Esophagus muscularis mucosa (tissue), 4 donors: ENCODE data around the gene FABP6. TPM values are rescaled to one million over a fixed set of nuclear protein-coding genes. Genes with fewer than 3 reads are reported as not detected.

Experiments used
- DNase-seq: peaks from one replicate; pipeline ENCODE4 v3.0.0-alpha.2; 2017; ENCODE audit errors: extremely low spot score
- H3K27ac ChIP-seq, 4 donors: fragments of 200-600 bp; sonication (generic); replicated peaks in 1 of 4; 1 replicate in 3 of 4; 2 replicates in 1 of 4; pipeline ENCODE4 v1.5.1; 2016 to 2019; ENCODE audit warnings: mild to moderate bottlenecking in 1 of 4
- H3K27me3 ChIP-seq, 4 donors: fragments of 200-600 bp; sonication (generic); one replicate each; pipeline versions ENCODE4 v1.5.1 to v1.6.0; 2016 to 2019
- H3K36me3 ChIP-seq, 4 donors: fragments of 200-600 bp; sonication (generic); one replicate each; pipeline ENCODE4 v1.5.1; 2016 to 2019
- H3K4me1 ChIP-seq, 4 donors: fragments of 200-600 bp; sonication (generic); one replicate each; pipeline ENCODE4 v1.5.1; 2016 to 2019
- H3K4me3 ChIP-seq, 4 donors: fragments of 200-600 bp; sonication (generic); 1 replicate in 2 of 4; 2 replicates in 2 of 4; pipeline ENCODE4 v1.5.1; 2016 to 2019; ENCODE audit warnings: mild to moderate bottlenecking in 4 of 4, moderate library complexity in 1 of 4
- H3K9me3 ChIP-seq, 4 donors: fragments of 200-600 bp; sonication (generic); 1 replicate in 3 of 4; 2 replicates in 1 of 4; pipeline ENCODE4 v1.5.1; 2016 to 2019
- CTCF ChIP-seq, 3 experiments: fragments of 200-600 bp in 2 of 3; fragments of 450-650 bp in 1 of 3; sonication (generic) in 2 of 3; IDR thresholded peaks; one replicate each; pipeline ENCODE4 v1.5.1; 2017 to 2019; ENCODE audit warnings: antibody characterized with exemption in 3 of 3, mild to moderate bottlenecking in 2 of 3, moderate library complexity in 1 of 3
- EP300 ChIP-seq: sonication (generic); formaldehyde crosslinking; IDR thresholded peaks from one replicate; pipeline ENCODE4 v1.6.1; 2017; ENCODE audit warnings: antibody characterized with exemption
- POLR2A ChIP-seq: fragments of 450-650 bp; IDR thresholded peaks from one replicate; pipeline ENCODE4 v1.6.1; 2017; ENCODE audit warnings: antibody characterized with exemption, moderate library complexity, mild to moderate bottlenecking, low read depth
- POLR2AphosphoS5 ChIP-seq, 2 donors: sonication (generic); formaldehyde crosslinking; IDR thresholded peaks; one replicate each; pipeline ENCODE4 v1.6.1; 2017; ENCODE audit warnings: antibody characterized with exemption in 2 of 2
- WGBS: methylation state at CpG from one replicate; pipeline ENCODE4 v1.1.5; 2018; 5-methylcytosine and 5-hydroxymethylcytosine counted together
- intact Hi-C: fragments of 100-400 bp; cut with DNase I; formaldehyde crosslinking; loops from one replicate; pipeline ENCODE4 v1.15.1; 2023
- total RNA-seq, 4 donors: library from RNA; depleted of rRNA; stranded (reverse); fragments of >200 nt; gene quantifications; one replicate each; pipeline versions ENCODE4 v1.1.0 to v1.2.1, GENCODE V29; 2016

The FABP6 gene
- total RNA-seq, 4 donors from 2014 or later: not detected

GRCh38 chr5:160260006-160260775 lies 30.9 kb downstream of the FABP6 start:
- no peak overlapping the region for H3K27ac ChIP-seq
- TF ChIP-seq POLR2AphosphoS5 (IDR thresholded peaks at IDR 0.05) (no peak), EP300 (no peak), POLR2A (no peak), CTCF (IDR thresholded peaks at IDR 0.05) (no peak)
- H3K27me3 ChIP-seq: no peaks in the 10 kb centered on the region
- intact Hi-C loops: no loop called here
- H3K9me3 ChIP-seq: no peaks in the 10 kb centered on the region
- peaks cover 0 to 16% (median 5%) of the 10 kb centered on the region in 4 donors for H3K4me1 ChIP-seq
- H3K4me3 ChIP-seq: no peak overlapping the region
- 93% methylated on average over 14 of the region's 14 CpGs for WGBS
- DNase-seq: no peak
- H3K36me3 ChIP-seq: peaks cover 0 to 3% (median 0%) of the 10 kb centered on the region in 4 donors

GRCh38 chr5:160260881-160261815 lies 31.8 kb downstream of the FABP6 start:
- DNase-seq: no peak
- H3K27me3 ChIP-seq: no peaks in the 10 kb centered on the region
- WGBS: 64% methylated on average over 17 of the region's 22 CpGs
- H3K9me3 ChIP-seq: no peaks in the 10 kb centered on the region
- intact Hi-C loops: no loop called here
- TF ChIP-seq POLR2AphosphoS5 (IDR thresholded peaks at IDR 0.05): no peak
- TF ChIP-seq CTCF (IDR thresholded peaks at IDR 0.05): no peak
- TF ChIP-seq EP300: no peak
- TF ChIP-seq POLR2A: no peak
- no peak overlapping the region for H3K27ac ChIP-seq
- no peaks in the 10 kb centered on the region for H3K36me3 ChIP-seq
- H3K4me1 ChIP-seq: peaks cover 0 to 16% (median 5%) of the 10 kb centered on the region in 4 donors
- H3K4me3 ChIP-seq: no peak overlapping the region

GRCh38 chr5:160262151-160263074 lies 33.1 kb downstream of the FABP6 start:
- Histone ChIP-seq H3K36me3 (no peaks in the 10 kb centered on the region), H3K4me3 (no peak overlapping the region), H3K4me1 (peaks cover 0 to 16% (median 5%) of the 10 kb centered on the region in 4 donors), H3K27me3 (no peaks in the 10 kb centered on the region), H3K9me3 (no peaks in the 10 kb centered on the region), H3K27ac (no peak overlapping the region)
- intact Hi-C loops: no loop called here
- no peak for DNase-seq
- 73% methylated on average over 15 of the region's 16 CpGs for WGBS
- TF ChIP-seq POLR2AphosphoS5 (IDR thresholded peaks at IDR 0.05): peak in 1 of 2 donors; percentile 18
- TF ChIP-seq POLR2A: no peak

- WGBS: 89% methylated on average over 4 of the region's 4 CpGs
- Histone ChIP-seq H3K9me3 (no peaks in the 10 kb centered on the region), H3K27ac (no peak overlapping the region), H3K4me1 (peaks cover under 1 to 18% (median 8%) of the 10 kb centered on the region in 4 donors), H3K4me3 (no peak overlapping the region), H3K36me3 (no peaks in the 10 kb centered on the region), H3K27me3 (no peaks in the 10 kb centered on the region)
- TF ChIP-seq CTCF (IDR thresholded peaks at IDR 0.05) (no peak), POLR2A (no peak), POLR2AphosphoS5 (IDR thresholded peaks at IDR 0.05) (no peak), EP300 (no peak)
- intact Hi-C loops: no loop called here
- no peak for DNase-seq
These were observed 34.1 kb downstream of the FABP6 start for GRCh38 chr5:160263326-160263855.
